H1 (cell line): ENCODE data around the gene VMO1. TPM values are rescaled to one million over a fixed set of nuclear protein-coding genes. Genes with fewer than 3 reads are reported as not detected.

Source experiments
- CBX5 ChIP-seq: fragments of 300-800, 300-1000 bp; sonication (generic); IDR thresholded peaks from 2 replicates; pipeline ENCODE4 v1.7.1; 2016; ENCODE audit warnings: antibody characterized with exemption, low read length, low read depth
- CREB1 ChIP-seq: IDR thresholded peaks from 2 replicates; pipeline ENCODE4 v1.6.1; 2012; ENCODE audit warnings: inconsistent platforms
- EP300 ChIP-seq, 2 experiments: IDR thresholded peaks; 1 replicate in 1 of 2; 2 replicates in 1 of 2; pipeline ENCODE4 v1.6.1; 2011 to 2012; ENCODE audit warnings: low read depth in 2 of 2, low read length in 2 of 2, mild to moderate bottlenecking in 2 of 2, borderline replicate concordance in 1 of 2, inconsistent platforms in 1 of 2, moderate library complexity in 1 of 2
- HDAC2 ChIP-seq, 2 experiments: fragments of 300-600 bp in 1 of 2; sonication (generic) in 1 of 2; IDR thresholded peaks; 2 replicates each; pipeline ENCODE4 v1.6.1; 2011 to 2012; ENCODE audit warnings: low read depth in 2 of 2, low read length in 2 of 2, mild to moderate bottlenecking in 2 of 2, moderate library complexity in 2 of 2, borderline replicate concordance in 1 of 2, inconsistent platforms in 1 of 2
- JUN ChIP-seq: IDR thresholded peaks from 2 replicates; pipeline ENCODE4 v1.6.1; 2011; ENCODE audit warnings: low read depth, mild to moderate bottlenecking, improper control_type of control experiment, low read length
- KDM5A ChIP-seq: fragments of 200-600 bp; IDR thresholded peaks from 2 replicates; pipeline ENCODE4 v1.7.1; 2012; ENCODE audit warnings: mild to moderate bottlenecking, low read length, inconsistent platforms, mixed read lengths
- SIRT6 ChIP-seq: IDR thresholded peaks from one replicate; pipeline ENCODE4 v1.7.1; 2012; ENCODE audit warnings: low read length, inconsistent platforms
- TAF1 ChIP-seq: IDR thresholded peaks from 2 replicates; pipeline ENCODE4 v1.6.1; 2011; ENCODE audit warnings: mild to moderate bottlenecking, low read depth, low read length
- polyA plus RNA-seq, 7 experiments: library from polyadenylated mRNA; depleted of rRNA in 3 of 7; stranded (reverse) in 5 of 7; unstranded in 2 of 7; fragments of >200 nt in 5 of 7; fragments of 200-250 nt in 2 of 7; gene quantifications; 1 replicate in 5 of 7; 2 replicates in 1 of 7; 4 replicates in 1 of 7; pipeline versions ENCODE4 v1.2.1 to v1.2.3, GENCODE V29; 2011 to 2013; ENCODE audit warnings: missing spikeins in 2 of 7, mixed read lengths in 2 of 7
- total RNA-seq: library from RNA; stranded (reverse); fragmentation: NEBNext Ultra II Directional; extraction: Animal tissue kit (Norgen Biotek cat#: 25700); gene quantifications from 2 replicates; pipeline ENCODE4 v1.2.1, GENCODE V29; 2021

Gene VMO1
- total and polyA plus RNA-seq, 2 of the 8 experiments (the other 6 are each of a cell fraction or from before 2014, with no cell fraction given), result 0.30 TPM; not detected in 1

- TF ChIP-seq KDM5A, result no peak
- no peak for TF ChIP-seq TAF1
- TF ChIP-seq JUN, result no peak
- TF ChIP-seq EP300 (IDR thresholded peaks at IDR 0.05; ENCODE audit: borderline replicate concordance in 1 of 2, low read depth in 2 of 2, low read length in 2 of 2), result no peak
- TF ChIP-seq HDAC2 (IDR thresholded peaks at IDR 0.05; ENCODE audit: borderline replicate concordance in 1 of 2, low read depth in 2 of 2, low read length in 2 of 2), result no peak
- no peak for TF ChIP-seq CBX5
- no peak for TF ChIP-seq CREB1
- TF ChIP-seq SIRT6, result no peak
Observed at GRCh38 chr17:4742133-4742532, 44.0 kb downstream of the VMO1 start (continued).
